HEK293T (cell line): ENCODE results near the gene JAZF1.

Source experiments
- CTCF ChIA-PET: fragments of 350-600 bp; formaldehyde crosslinking; extraction: SDS; loops from one replicate; lab custom pipeline; 2021; ENCODE audit warnings: antibody characterized with exemption, inconsistent platforms; lab: Yijun Ruan, JAX
- POLR2A ChIA-PET: fragments of 350-600 bp; formaldehyde crosslinking; extraction: SDS; loops from one replicate; lab custom pipeline; 2020; ENCODE audit warnings: antibody characterized with exemption, inconsistent platforms; lab: Yijun Ruan, JAX
- DNase-seq: peaks from one replicate; pipeline ENCODE4 v3.0.0; 2012; ENCODE audit warnings: mixed read lengths; ENCODE audit errors: extremely low spot score
- ARNT ChIP-seq: fragments of 450-650 bp; IDR thresholded peaks from 2 replicates; pipeline ENCODE4 v1.6.1; 2017; ENCODE audit warnings: mild to moderate bottlenecking
- BHLHE40 ChIP-seq: fragments of 450-650 bp; IDR thresholded peaks from 2 replicates; pipeline ENCODE4 v1.6.1; 2016; ENCODE audit warnings: mild to moderate bottlenecking, moderate library complexity, borderline replicate concordance
- CTBP1 ChIP-seq: fragments of 450-650 bp; IDR thresholded peaks from 2 replicates; pipeline ENCODE4 v1.6.1; 2016; ENCODE audit warnings: borderline replicate concordance
- ELF4 ChIP-seq: fragments of 450-650 bp; IDR thresholded peaks from 2 replicates; pipeline ENCODE4 v1.6.1; 2017; ENCODE audit warnings: antibody characterized with exemption
- FOXA1 ChIP-seq: fragments of 450-650 bp; IDR thresholded peaks from 2 replicates; pipeline ENCODE4 v1.6.1; 2016; ENCODE audit warnings: mild to moderate bottlenecking
- FOXK2 ChIP-seq: fragments of 450-650 bp; IDR thresholded peaks from 2 replicates; pipeline ENCODE4 v1.6.1; 2016; ENCODE audit warnings: mild to moderate bottlenecking
- FOXM1 ChIP-seq: fragments of 450-650 bp; IDR thresholded peaks from 2 replicates; pipeline ENCODE4 v1.6.1; 2017; ENCODE audit warnings: mild to moderate bottlenecking, borderline replicate concordance
- HDGF ChIP-seq: fragments of 450-650 bp; IDR thresholded peaks from 2 replicates; pipeline ENCODE4 v1.6.1; 2017; ENCODE audit warnings: antibody characterized with exemption, borderline replicate concordance
- L3MBTL2 ChIP-seq: fragments of 450-650 bp; conservative IDR thresholded peaks from 2 replicates; pipeline ENCODE4 v1.6.1; 2016; ENCODE audit warnings: mild to moderate bottlenecking
- LEF1 ChIP-seq: fragments of 450-650 bp; IDR thresholded peaks from 2 replicates; pipeline ENCODE4 v1.6.1; 2017; ENCODE audit warnings: mild to moderate bottlenecking, borderline replicate concordance
- NFRKB ChIP-seq: fragments of 450-650 bp; IDR thresholded peaks from 2 replicates; pipeline ENCODE4 v1.6.1; 2016; ENCODE audit warnings: mild to moderate bottlenecking, moderate library complexity
- PKNOX1 ChIP-seq: fragments of 450-650 bp; IDR thresholded peaks from 2 replicates; pipeline ENCODE4 v1.6.1; 2016
- SP1 ChIP-seq: fragments of 450-650 bp; IDR thresholded peaks from 2 replicates; pipeline ENCODE4 v1.6.1; 2017
- SUZ12 ChIP-seq: fragments of 450-650 bp; IDR thresholded peaks from 2 replicates; pipeline ENCODE4 v1.6.1; 2016; ENCODE audit warnings: mild to moderate bottlenecking
- TARDBP ChIP-seq: fragments of 450-650 bp; IDR thresholded peaks from 2 replicates; pipeline ENCODE4 v1.6.1; 2016
- ZNF384 ChIP-seq: fragments of 450-650 bp; IDR thresholded peaks from 2 replicates; pipeline ENCODE4 v1.6.1; 2016

JAZF1 gene

GRCh38 chr7:28140979-28141378 lies 39.6 kb downstream of the JAZF1 start:
- ChIA-PET CTCF (no interaction called here), POLR2A (no interaction called here)
- no peak for DNase-seq
- TF ChIP-seq SP1 (no peak), CTBP1 (no peak), FOXM1 (no peak), SUZ12 (no peak)

- ChIA-PET POLR2A (no interaction called here), CTCF (no interaction called here)
- no peak for DNase-seq
- TF ChIP-seq SP1 = no peak
- TF ChIP-seq HDGF = no peak
- TF ChIP-seq TARDBP = no peak
- no peak for TF ChIP-seq NFRKB
- TF ChIP-seq CTBP1 = no peak
- TF ChIP-seq L3MBTL2 = no peak
- TF ChIP-seq BHLHE40 = no peak
- no peak for TF ChIP-seq ARNT
- TF ChIP-seq FOXM1 = no peak
- no peak for TF ChIP-seq SUZ12
- TF ChIP-seq PKNOX1 = no peak
- TF ChIP-seq ZNF384 = no peak
- TF ChIP-seq ELF4 = no peak
- no peak for TF ChIP-seq FOXK2
- TF ChIP-seq LEF1 = no peak
- no peak for TF ChIP-seq FOXA1
Measured at GRCh38 chr7:28138837-28139236, 41.8 kb downstream of the JAZF1 start.

GRCh38 chr7:28137463-28137862 lies 43.1 kb downstream of the JAZF1 start:
- ChIA-PET CTCF (no interaction called here), POLR2A (no interaction called here)
- no peak for DNase-seq
- no peak for TF ChIP-seq LEF1
- no peak for TF ChIP-seq FOXA1
- TF ChIP-seq NFRKB = no peak
- no peak for TF ChIP-seq FOXM1
- TF ChIP-seq SP1 = no peak
- TF ChIP-seq SUZ12 = no peak
- no peak for TF ChIP-seq ZNF384
- no peak for TF ChIP-seq PKNOX1
- no peak for TF ChIP-seq CTBP1
- no peak for TF ChIP-seq L3MBTL2
- TF ChIP-seq BHLHE40 = no peak
- no peak for TF ChIP-seq FOXK2
- TF ChIP-seq HDGF = no peak
- TF ChIP-seq TARDBP = no peak
- TF ChIP-seq ARNT = no peak
- TF ChIP-seq ELF4 = no peak

- CTCF ChIA-PET = no interaction called here
- TF ChIP-seq ZNF384 (no peak), HDGF (no peak), FOXM1 (no peak), ARNT (no peak), ELF4 (no peak), TARDBP (no peak), LEF1 (no peak), FOXK2 (no peak), FOXA1 (no peak), NFRKB (no peak), PKNOX1 (no peak), CTBP1 (no peak), L3MBTL2 (no peak), SUZ12 (no peak), SP1 (no peak), BHLHE40 (no peak)
- POLR2A ChIA-PET = no interaction called here
- no peak for DNase-seq
Measured at GRCh38 chr7:28136885-28137284, 43.7 kb downstream of the JAZF1 start.

- TF ChIP-seq LEF1 = no peak
- no peak for TF ChIP-seq TARDBP
- no peak for DNase-seq
- POLR2A ChIA-PET = no interaction called here
- CTCF ChIA-PET = no interaction called here
Measured at GRCh38 chr7:28136420-28136819, 44.2 kb downstream of the JAZF1 start.

- no peak for DNase-seq
- TF ChIP-seq TARDBP (no peak), PKNOX1 (no peak), ELF4 (no peak), SP1 (no peak)
- CTCF ChIA-PET = interaction anchor here (0.7 kb wide), 1 partner anchor 8 kb away, joined by 4 read pairs; no protein-coding TSS in a partner anchor
- POLR2A ChIA-PET = no interaction called here
Measured at GRCh38 chr7:28135760-28136159, 44.8 kb downstream of the JAZF1 start.
